HL-60 (cell line): Measurements from ENCODE around the gene SPATA25.

Source experiments
- DNase-seq, 2 experiments: peaks; one replicate each; pipeline ENCODE4 v3.0.0-alpha.2; 2010 to 2020; ENCODE audit warnings: low read depth in 1 of 2, low spot score in 1 of 2
- H3K27ac ChIP-seq: fragments of 250-450 bp; sonication (Bioruptor Pico); replicated peaks from 2 replicates; pipeline ENCODE4 v1.5.1; 2020; ENCODE audit warnings: mild to moderate bottlenecking, moderate library complexity
- H3K27me3 ChIP-seq: fragments of 250-450 bp; sonication (Bioruptor Pico); 2 replicates; pipeline ENCODE4 v1.5.1; 2021; ENCODE audit warnings: mild to moderate bottlenecking, moderate library complexity; ENCODE audit not compliant: insufficient read depth, poor library complexity, severe bottlenecking
- H3K4me3 ChIP-seq: replicated peaks from 2 replicates; pipeline ENCODE4 v1.5.1; 2011; ENCODE audit warnings: mild to moderate bottlenecking, control low read depth, low read length; ENCODE audit not compliant: insufficient read depth
- CTCF ChIP-seq: IDR thresholded peaks from one replicate; pipeline ENCODE4 v1.5.1; 2011; ENCODE audit warnings: low read length, control low read depth, inconsistent platforms; ENCODE audit not compliant: insufficient read depth
- GABPA ChIP-seq: IDR thresholded peaks from 2 replicates; pipeline ENCODE4 v1.6.1; 2012; ENCODE audit warnings: low read depth
- POLR2AphosphoS5 ChIP-seq: IDR thresholded peaks from 2 replicates; pipeline ENCODE4 v1.6.1; 2012; ENCODE audit warnings: low read depth
- REST ChIP-seq: IDR thresholded peaks from 2 replicates; pipeline ENCODE4 v1.6.1; 2012; ENCODE audit warnings: low read depth; ENCODE audit not compliant: insufficient replicate concordance
- SPI1 ChIP-seq: IDR thresholded peaks from 2 replicates; pipeline ENCODE4 v1.6.1; 2012; ENCODE audit warnings: low read depth, mild to moderate bottlenecking, borderline replicate concordance

SPATA25 gene

GRCh38 chr20:45851501-45851900 lies 35.9 kb downstream of the SPATA25 start:
- H3K27me3 ChIP-seq, result no peaks in the 10 kb centered on the region
- no peak for DNase-seq
- H3K27ac ChIP-seq, result no peak overlapping the region
- TF ChIP-seq CTCF (no peak), SPI1 (no peak), GABPA (no peak), REST (no peak), POLR2AphosphoS5 (no peak)
- H3K4me3 ChIP-seq, result no peak overlapping the region

GRCh38 chr20:45850926-45851325 lies 36.5 kb downstream of the SPATA25 start:
- TF ChIP-seq SPI1 (no peak), GABPA (no peak), CTCF (no peak)
- H3K4me3 ChIP-seq, result no peak overlapping the region
- no peaks in the 10 kb centered on the region for H3K27me3 ChIP-seq
- H3K27ac ChIP-seq, result no peak overlapping the region
- DNase-seq, result no peak

- TF ChIP-seq POLR2AphosphoS5 (no peak), CTCF (no peak), GABPA (no peak), REST (no peak), SPI1 (no peak)
- H3K4me3 ChIP-seq, result no peak overlapping the region
- no peaks in the 10 kb centered on the region for H3K27me3 ChIP-seq
- DNase-seq, result no peak
- no peak overlapping the region for H3K27ac ChIP-seq
Observed at GRCh38 chr20:45850238-45850637, 37.2 kb downstream of the SPATA25 start.

GRCh38 chr20:45848969-45849582 lies 38.3 kb downstream of the SPATA25 start:
- TF ChIP-seq SPI1, result no peak
- TF ChIP-seq POLR2AphosphoS5, result no peak
- TF ChIP-seq CTCF, result no peak
- no peak for TF ChIP-seq REST
- no peak for TF ChIP-seq GABPA
- DNase-seq, result no peak
- Histone ChIP-seq H3K27me3 (no peaks in the 10 kb centered on the region), H3K4me3 (no peak overlapping the region), H3K27ac (no peak overlapping the region)
